ENCODE measurements around the gene RIMBP2.

The RIMBP2 gene

GRCh38 chr12:130680451-130680990 lies 35.6 kb downstream of the RIMBP2 start:
- DNase-seq (ENCODE audit: low read depth in 1 of 2, low spot score in 1 of 2): no peak

GRCh38 chr12:130677957-130678558 lies 38.0 kb downstream of the RIMBP2 start:
- no peak for DNase-seq (ENCODE audit: low read depth in 1 of 2, low spot score in 1 of 2)

- DNase-seq (ENCODE audit: low read depth in 1 of 2, low spot score in 1 of 2): no peak
These were observed 40.3 kb downstream of the RIMBP2 start for GRCh38 chr12:130675791-130676190.

GRCh38 chr12:130675121-130675520 lies 41.0 kb downstream of the RIMBP2 start:
- no peak for DNase-seq (ENCODE audit: low read depth in 1 of 2, low spot score in 1 of 2)

GRCh38 chr12:130674676-130675075 lies 41.4 kb downstream of the RIMBP2 start:
- DNase-seq (ENCODE audit: low read depth in 1 of 2, low spot score in 1 of 2): no peak

- no peak for DNase-seq (ENCODE audit: low read depth in 1 of 2, low spot score in 1 of 2)
These were observed 42.9 kb downstream of the RIMBP2 start for GRCh38 chr12:130673036-130673705.

- DNase-seq (ENCODE audit: low read depth in 1 of 2, low spot score in 1 of 2): no peak
These were observed 43.8 kb downstream of the RIMBP2 start for GRCh38 chr12:130672089-130672820.

- DNase-seq (ENCODE audit: low read depth in 1 of 2, low spot score in 1 of 2): no peak
These were observed 44.5 kb downstream of the RIMBP2 start for GRCh38 chr12:130671556-130671955.

GRCh38 chr12:130669797-130670196 lies 46.3 kb downstream of the RIMBP2 start:
- DNase-seq (ENCODE audit: low read depth in 1 of 2, low spot score in 1 of 2): no peak

- DNase-seq (ENCODE audit: low read depth in 1 of 2, low spot score in 1 of 2): no peak
These were observed 46.9 kb downstream of the RIMBP2 start for GRCh38 chr12:130669205-130669557.

- no peak for DNase-seq (ENCODE audit: low read depth in 1 of 2, low spot score in 1 of 2)
These were observed 47.6 kb downstream of the RIMBP2 start for GRCh38 chr12:130668286-130669204.

GRCh38 chr12:130667421-130667960 lies 48.6 kb downstream of the RIMBP2 start:
- no peak for DNase-seq (ENCODE audit: low read depth in 1 of 2, low spot score in 1 of 2)

- DNase-seq (ENCODE audit: low read depth in 1 of 2, low spot score in 1 of 2): no peak
These were observed 49.5 kb downstream of the RIMBP2 start for GRCh38 chr12:130666645-130667044.

GRCh38 chr12:130665753-130666152 lies 50.3 kb downstream of the RIMBP2 start:
- no peak for DNase-seq (ENCODE audit: low read depth in 1 of 2, low spot score in 1 of 2)

- no peak for DNase-seq (ENCODE audit: low read depth in 1 of 2, low spot score in 1 of 2)
These were observed 51.3 kb downstream of the RIMBP2 start for GRCh38 chr12:130664772-130665171.

GRCh38 chr12:130664252-130664651 lies 51.8 kb downstream of the RIMBP2 start:
- no peak for DNase-seq (ENCODE audit: low read depth in 1 of 2, low spot score in 1 of 2)

- DNase-seq (ENCODE audit: low read depth in 1 of 2, low spot score in 1 of 2): no peak
These were observed 52.6 kb downstream of the RIMBP2 start for GRCh38 chr12:130663514-130663913.

GRCh38 chr12:130661486-130662255 lies 54.4 kb downstream of the RIMBP2 start:
- no peak for DNase-seq (ENCODE audit: low read depth in 1 of 2, low spot score in 1 of 2)

GRCh38 chr12:130661059-130661458 lies 55.0 kb downstream of the RIMBP2 start:
- DNase-seq (ENCODE audit: low read depth in 1 of 2, low spot score in 1 of 2): no peak

All from activated T-helper 1 cell treated with anti-CD3 and anti-CD28 coated beads, Interleukin-2, amount 50 U/mL, for 16 hours (primary cell).